ENCODE data around the gene CADM4. TPM values are rescaled to one million over a fixed set of nuclear protein-coding genes. Genes with fewer than 3 reads are reported as not detected.

CADM4 gene
- total RNA-seq, 1 donor from 2014 or later = 0.39 TPM

DNA sequence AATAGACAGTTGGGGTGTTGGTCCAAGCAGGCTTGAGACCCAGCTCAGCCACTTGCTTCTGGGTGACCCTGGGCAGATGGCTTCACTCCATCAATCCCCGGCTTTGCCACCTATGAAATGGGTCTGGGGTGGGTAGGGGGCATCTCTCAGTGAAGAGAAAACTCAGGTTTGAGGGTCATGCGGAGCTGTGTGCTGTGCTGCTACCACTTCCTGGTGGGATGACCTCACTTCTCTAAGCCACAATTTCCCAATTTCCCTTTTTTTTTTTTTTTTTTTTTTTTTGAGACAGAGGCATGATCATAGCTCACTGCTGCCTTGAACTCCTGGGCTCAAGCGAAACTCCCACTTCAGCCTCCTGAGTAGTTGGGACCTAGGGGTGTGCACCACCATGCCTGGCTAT lies 34.9 kb upstream of the CADM4 start:
- Mint-ChIP-seq H3K4me3 (ENCODE audit: low read depth) (no peak overlapping the region), H3K9me3 (no peaks in the 10 kb centered on the region), H3K36me3 (ENCODE audit: low read depth) (no peaks in the 10 kb centered on the region), H3K27me3 (ENCODE audit: low read depth) (peaks cover 9% of the 10 kb centered on the region), H3K27ac (no peak overlapping the region), H3K4me1 (ENCODE audit: low read depth) (peaks cover 19% of the 10 kb centered on the region)
- intact Hi-C loops (cut with micrococcal nuclease) = no loop called here
- DNase-seq (ENCODE audit: low spot score) = no peak

DNA sequence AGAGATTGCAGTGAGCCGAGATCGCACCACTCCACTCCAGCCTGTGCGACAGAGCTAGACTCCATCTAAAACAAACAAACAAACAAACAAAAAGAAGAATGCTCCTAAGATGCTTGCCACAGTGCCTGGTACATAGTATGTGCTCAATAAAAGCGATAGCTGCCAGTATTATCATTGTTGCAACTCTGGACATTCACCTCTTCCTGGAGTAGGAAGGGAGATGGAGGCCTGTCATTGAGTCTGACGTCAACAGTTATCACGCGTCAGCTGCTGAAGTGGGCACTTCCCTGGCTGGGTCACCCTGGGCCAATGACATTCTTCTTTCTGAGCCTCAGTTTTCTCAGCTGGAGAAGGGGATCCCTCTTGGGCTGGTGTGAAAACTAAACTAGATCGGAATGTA lies 34.5 kb upstream of the CADM4 start:
- Mint-ChIP-seq H3K9me3 (no peaks in the 10 kb centered on the region), H3K27ac (no peak overlapping the region), H3K36me3 (ENCODE audit: low read depth) (no peaks in the 10 kb centered on the region), H3K4me1 (ENCODE audit: low read depth) (peaks cover 19% of the 10 kb centered on the region), H3K4me3 (ENCODE audit: low read depth) (no peak overlapping the region), H3K27me3 (ENCODE audit: low read depth) (peaks cover 9% of the 10 kb centered on the region)
- intact Hi-C loops (cut with micrococcal nuclease) = no loop called here
- no peak for DNase-seq (ENCODE audit: low spot score)

DNA sequence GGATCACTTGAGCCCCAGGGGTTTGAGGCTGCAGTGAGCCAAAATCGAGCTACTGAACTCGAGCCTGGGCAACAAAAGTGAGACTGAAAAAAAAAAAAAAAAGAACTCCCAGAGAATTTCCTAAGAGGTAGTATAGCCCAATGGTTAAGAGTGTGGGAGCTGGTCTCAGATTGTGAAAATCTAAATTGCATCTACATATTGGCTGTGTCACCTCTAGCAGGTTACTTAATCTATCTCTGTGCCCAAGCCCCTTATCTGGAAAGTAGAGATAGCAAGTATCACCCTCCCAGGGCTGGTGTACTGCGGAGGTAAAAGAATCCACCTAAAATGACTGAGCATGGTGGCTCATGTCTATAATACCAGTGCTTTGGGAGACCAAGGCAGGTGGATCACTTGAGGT lies 34.0 kb upstream of the CADM4 start:
- no peak for DNase-seq (ENCODE audit: low spot score)
- no peak overlapping the region for H3K27ac Mint-ChIP-seq
- H3K9me3 Mint-ChIP-seq = no peaks in the 10 kb centered on the region
- intact Hi-C loops (cut with micrococcal nuclease) = no loop called here
- no peaks in the 10 kb centered on the region for H3K36me3 Mint-ChIP-seq (ENCODE audit: low read depth)
- peaks cover 9% of the 10 kb centered on the region for H3K27me3 Mint-ChIP-seq (ENCODE audit: low read depth)
- no peak overlapping the region for H3K4me3 Mint-ChIP-seq (ENCODE audit: low read depth)
- peaks cover 19% of the 10 kb centered on the region for H3K4me1 Mint-ChIP-seq (ENCODE audit: low read depth)

DNA sequence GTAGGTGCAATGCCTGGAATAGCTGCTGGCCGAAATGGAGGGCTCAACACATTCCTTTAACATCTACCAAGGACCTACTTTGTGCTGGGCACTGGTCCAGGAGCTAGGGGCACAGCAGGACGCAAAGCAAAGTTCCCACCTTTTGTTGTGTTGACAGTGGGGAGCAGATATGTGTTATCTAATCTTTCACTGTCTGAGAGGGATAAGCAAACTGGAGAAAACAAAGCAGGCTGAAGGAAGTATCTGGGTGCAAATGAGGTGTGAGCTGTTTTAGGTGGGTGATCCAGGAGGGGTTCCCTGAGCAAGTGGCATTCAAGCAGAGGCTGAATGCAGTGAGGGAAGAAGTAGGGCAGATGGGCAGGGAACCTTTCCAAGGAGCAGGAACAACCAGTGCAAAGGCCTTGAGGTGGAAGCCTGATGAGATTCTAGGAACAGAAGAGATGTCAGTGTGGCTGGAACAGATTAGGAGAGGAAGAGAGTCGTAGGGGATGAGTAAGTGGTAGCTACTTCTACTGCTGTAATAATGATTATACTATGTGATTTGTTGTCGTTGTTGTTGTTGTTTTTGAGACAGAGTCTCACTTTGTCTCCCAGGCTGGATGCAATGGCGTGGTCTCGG lies 32.5 kb upstream of the CADM4 start:
- intact Hi-C loops (cut with micrococcal nuclease) = no loop called here
- DNase-seq (ENCODE audit: low spot score) = no peak
- Mint-ChIP-seq H3K9me3 (no peaks in the 10 kb centered on the region), H3K4me1 (ENCODE audit: low read depth) (peaks cover 26% of the 10 kb centered on the region), H3K4me3 (ENCODE audit: low read depth) (no peak overlapping the region), H3K27me3 (ENCODE audit: low read depth) (peaks cover 9% of the 10 kb centered on the region), H3K36me3 (ENCODE audit: low read depth) (peaks cover 12% of the 10 kb centered on the region), H3K27ac (no peak overlapping the region)

DNA sequence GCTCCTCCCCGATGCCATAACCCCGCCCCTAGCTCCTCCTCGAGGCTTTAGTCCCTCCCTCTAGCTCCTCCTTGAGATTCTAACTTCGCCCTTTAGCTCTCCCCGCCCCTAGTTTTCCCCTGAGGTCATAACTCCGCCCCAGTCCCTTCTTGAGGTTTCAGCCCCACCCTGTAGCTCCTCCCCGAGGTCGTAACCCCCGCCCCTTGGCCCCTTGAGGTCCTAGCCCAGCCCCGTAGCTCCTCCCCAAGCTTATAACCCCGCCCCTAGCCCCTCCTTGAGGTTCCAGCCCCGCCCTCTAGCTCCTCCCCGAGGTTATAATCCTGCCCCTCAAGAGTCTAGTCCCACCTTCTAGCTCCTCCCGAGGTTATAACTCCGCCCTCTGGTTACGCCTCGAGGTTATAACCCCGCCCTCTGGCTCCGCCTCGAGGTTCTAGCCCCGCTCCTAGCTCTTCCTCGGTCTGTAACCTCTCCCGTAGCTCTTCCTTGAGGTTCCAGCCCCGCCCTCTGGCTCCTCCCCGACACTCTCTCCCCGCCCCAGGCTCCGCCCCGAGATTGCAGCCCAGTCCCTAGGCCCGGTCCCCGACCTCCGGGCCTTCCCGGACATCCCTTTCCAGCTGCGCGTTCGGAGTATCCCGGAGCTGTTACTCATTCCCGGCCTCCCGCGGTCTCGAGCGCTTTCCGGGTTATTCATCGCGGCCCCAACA lies 28.9 kb upstream of the CADM4 start:
- peak overlapping the region; percentile 74 for H3K27ac Mint-ChIP-seq
- peaks cover 30% of the 10 kb centered on the region for H3K4me1 Mint-ChIP-seq (ENCODE audit: low read depth)
- peaks cover 35% of the 10 kb centered on the region for H3K36me3 Mint-ChIP-seq (ENCODE audit: low read depth)

DNA sequence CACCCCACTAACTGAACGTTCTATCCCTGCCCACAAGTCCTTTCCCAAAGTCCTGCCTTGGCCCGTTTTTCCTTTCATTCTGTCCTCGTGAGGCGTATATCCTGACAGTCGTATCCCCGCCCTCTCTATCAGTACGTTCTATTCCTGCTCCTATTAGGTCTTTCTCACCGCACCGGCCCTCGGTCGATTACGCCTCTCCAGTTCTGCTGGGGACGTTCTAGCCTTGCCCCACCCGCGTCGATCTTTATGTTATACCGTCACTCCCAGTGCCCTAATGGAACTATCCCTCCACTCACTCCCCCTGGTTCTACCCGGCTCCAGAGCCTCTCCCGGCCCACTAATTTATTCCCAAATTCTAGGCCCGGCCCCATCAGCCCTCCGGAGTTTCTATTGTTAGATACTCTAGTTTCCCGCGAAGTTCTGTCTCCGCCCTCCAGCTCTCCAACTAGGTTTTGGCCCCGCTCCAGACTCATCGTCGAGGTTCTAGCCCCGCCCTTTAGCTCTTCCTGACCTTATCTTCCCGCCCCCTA lies 28.3 kb upstream of the CADM4 start:
- peaks cover 9% of the 10 kb centered on the region for H3K27me3 Mint-ChIP-seq (ENCODE audit: low read depth)
- peak overlapping the region; percentile 89 for H3K4me3 Mint-ChIP-seq (ENCODE audit: low read depth)
- no peaks in the 10 kb centered on the region for H3K9me3 Mint-ChIP-seq
- no peak for DNase-seq (ENCODE audit: low spot score)
- peaks cover 30% of the 10 kb centered on the region for H3K4me1 Mint-ChIP-seq (ENCODE audit: low read depth)
- H3K36me3 Mint-ChIP-seq (ENCODE audit: low read depth) = peaks cover 39% of the 10 kb centered on the region
- intact Hi-C loops (cut with micrococcal nuclease) = loop anchor here (1.0 to 2.0 kb wide), 6 partner anchors 33 to 141 kb away; partner anchors contain the start of genes ETHE1, IRGQ, SMG9 and ZNF576
- H3K27ac Mint-ChIP-seq = peak overlapping the region; percentile 74

More for the DNA sequence above, 28.9 kb upstream of the CADM4 start:
- Mint-ChIP-seq H3K9me3 (no peaks in the 10 kb centered on the region), H3K4me3 (ENCODE audit: low read depth) (peak overlapping the region; percentile 89), H3K27me3 (ENCODE audit: low read depth) (peaks cover 9% of the 10 kb centered on the region)
- intact Hi-C loops (cut with micrococcal nuclease) = loop anchor here (1.0 to 2.0 kb wide), 6 partner anchors 32 to 142 kb away; partner anchors contain the start of genes ETHE1, IRGQ, SMG9 and ZNF576
- peak; percentile 94 for DNase-seq (ENCODE audit: low spot score)

DNA sequence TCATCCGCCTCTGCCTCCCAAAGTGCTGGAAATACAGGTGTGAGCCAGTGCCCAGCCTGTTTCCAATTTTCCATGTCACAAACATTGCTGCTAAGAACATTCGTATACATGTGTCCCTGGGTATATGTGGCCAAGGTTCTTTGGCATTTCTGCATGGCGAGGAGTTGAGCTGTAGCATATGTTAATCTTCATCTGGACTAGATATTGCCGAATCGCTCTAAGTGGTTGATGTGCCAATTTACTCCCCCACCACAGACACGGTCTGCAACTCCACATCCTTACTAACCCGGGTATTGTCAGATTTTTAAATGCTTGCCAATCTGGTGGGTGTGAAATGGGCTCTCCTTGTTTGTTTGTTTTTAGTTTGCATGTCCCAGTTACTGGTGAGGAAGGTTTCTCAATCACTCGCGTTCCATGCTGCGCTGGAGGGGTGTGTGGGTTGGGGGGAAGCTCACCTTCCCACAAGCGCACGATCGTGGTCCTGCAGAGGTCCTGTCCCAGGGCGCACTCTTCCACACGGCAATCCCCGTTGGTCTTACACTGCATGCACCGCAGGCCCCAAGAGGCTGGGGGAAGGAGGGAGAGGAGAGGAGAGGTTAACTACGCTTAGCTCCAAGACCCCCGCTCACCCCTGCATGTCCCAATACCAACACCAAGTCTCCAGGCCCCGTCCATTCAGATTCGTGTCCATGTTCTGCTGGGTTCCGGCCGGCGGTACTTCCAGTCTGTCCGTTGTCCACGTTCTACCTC lies 27.7 kb upstream of the CADM4 start:
- no peak for DNase-seq (ENCODE audit: low spot score)
- intact Hi-C loops (cut with micrococcal nuclease) = no loop called here
- Mint-ChIP-seq H3K4me3 (ENCODE audit: low read depth) (peak overlapping the region; percentile 89), H3K9me3 (no peaks in the 10 kb centered on the region), H3K27me3 (ENCODE audit: low read depth) (peaks cover 8% of the 10 kb centered on the region), H3K27ac (no peak overlapping the region), H3K4me1 (ENCODE audit: low read depth) (peaks cover 30% of the 10 kb centered on the region), H3K36me3 (ENCODE audit: low read depth) (peaks cover 45% of the 10 kb centered on the region)

DNA sequence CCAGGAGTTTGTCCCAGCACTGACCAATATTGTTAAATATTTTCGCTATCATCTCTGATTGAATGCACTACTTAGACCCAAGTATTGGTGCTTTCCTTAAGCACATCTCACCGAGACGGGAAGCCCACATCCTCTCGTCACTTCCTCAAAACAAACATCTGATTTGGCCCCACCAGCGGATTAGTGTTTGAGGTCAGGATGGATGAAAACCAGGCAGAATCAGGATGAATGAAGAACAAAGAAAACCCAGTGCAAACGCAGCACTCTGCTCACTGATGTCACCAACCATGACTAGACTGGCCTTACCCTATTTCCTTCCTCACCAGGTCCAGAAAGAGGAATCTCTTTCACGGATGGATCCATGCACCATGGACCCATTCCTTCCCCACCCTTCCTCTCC lies 24.4 kb upstream of the CADM4 start:
- Mint-ChIP-seq H3K4me3 (ENCODE audit: low read depth) (peak overlapping the region; percentile 4), H3K27ac (peak overlapping the region; percentile 18), H3K9me3 (no peaks in the 10 kb centered on the region), H3K36me3 (ENCODE audit: low read depth) (peaks cover 64% of the 10 kb centered on the region), H3K27me3 (ENCODE audit: low read depth) (no peaks in the 10 kb centered on the region), H3K4me1 (ENCODE audit: low read depth) (peaks cover 20% of the 10 kb centered on the region)
- intact Hi-C loops (cut with micrococcal nuclease) = no loop called here
- peak; percentile 21 for DNase-seq (ENCODE audit: low spot score)

DNA sequence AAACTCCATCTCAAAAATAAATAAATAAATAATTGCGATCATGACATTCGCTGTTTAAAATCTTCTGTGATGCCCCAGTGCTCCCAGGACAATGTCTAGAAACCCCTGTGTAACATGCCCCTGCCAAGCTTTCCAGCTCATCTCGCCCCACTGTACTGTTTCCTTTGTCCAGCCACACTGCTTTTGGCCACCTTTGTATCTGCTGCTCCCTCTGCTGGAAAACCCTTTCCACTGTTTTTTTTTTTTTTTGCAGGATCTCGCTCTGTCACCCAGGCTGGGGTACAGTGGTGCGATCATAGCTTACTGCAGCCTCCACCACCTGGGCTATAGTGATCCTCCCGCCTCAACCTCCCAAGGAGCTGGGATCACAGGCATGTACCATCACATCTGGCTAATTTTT lies 22.8 kb upstream of the CADM4 start:
- Mint-ChIP-seq H3K27me3 (ENCODE audit: low read depth) (no peaks in the 10 kb centered on the region), H3K4me1 (ENCODE audit: low read depth) (peaks cover 15% of the 10 kb centered on the region), H3K36me3 (ENCODE audit: low read depth) (peaks cover 65% of the 10 kb centered on the region), H3K27ac (no peak overlapping the region), H3K9me3 (peaks cover 5% of the 10 kb centered on the region), H3K4me3 (ENCODE audit: low read depth) (no peak overlapping the region)
- intact Hi-C loops (cut with micrococcal nuclease) = no loop called here
- DNase-seq (ENCODE audit: low spot score) = no peak

DNA sequence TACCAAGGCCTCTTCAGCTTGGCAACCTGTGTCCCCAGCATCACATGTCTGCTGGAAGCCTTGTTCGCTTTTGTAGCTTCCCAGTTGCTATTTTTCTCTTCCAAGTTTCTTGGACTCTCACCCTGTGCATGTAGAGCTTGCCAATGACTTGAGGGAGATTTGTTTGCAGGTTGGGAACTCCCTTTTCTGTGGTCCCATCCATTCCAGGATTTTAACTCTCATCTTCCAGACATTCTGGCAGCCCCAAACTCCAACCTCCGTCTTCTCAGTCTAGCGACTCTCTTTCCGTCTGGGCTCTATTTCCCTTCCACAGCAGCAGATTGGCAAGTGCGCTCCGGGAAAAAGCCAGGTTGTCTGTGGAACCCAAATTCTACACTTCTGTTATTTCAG lies 21.3 kb upstream of the CADM4 start:
- Mint-ChIP-seq H3K4me1 (ENCODE audit: low read depth) (peaks cover 13% of the 10 kb centered on the region), H3K27ac (no peak overlapping the region), H3K4me3 (ENCODE audit: low read depth) (no peak overlapping the region), H3K9me3 (peaks cover 5% of the 10 kb centered on the region), H3K27me3 (ENCODE audit: low read depth) (no peaks in the 10 kb centered on the region), H3K36me3 (ENCODE audit: low read depth) (peaks cover 65% of the 10 kb centered on the region)
- no peak for DNase-seq (ENCODE audit: low spot score)
- intact Hi-C loops (cut with micrococcal nuclease) = no loop called here

DNA sequence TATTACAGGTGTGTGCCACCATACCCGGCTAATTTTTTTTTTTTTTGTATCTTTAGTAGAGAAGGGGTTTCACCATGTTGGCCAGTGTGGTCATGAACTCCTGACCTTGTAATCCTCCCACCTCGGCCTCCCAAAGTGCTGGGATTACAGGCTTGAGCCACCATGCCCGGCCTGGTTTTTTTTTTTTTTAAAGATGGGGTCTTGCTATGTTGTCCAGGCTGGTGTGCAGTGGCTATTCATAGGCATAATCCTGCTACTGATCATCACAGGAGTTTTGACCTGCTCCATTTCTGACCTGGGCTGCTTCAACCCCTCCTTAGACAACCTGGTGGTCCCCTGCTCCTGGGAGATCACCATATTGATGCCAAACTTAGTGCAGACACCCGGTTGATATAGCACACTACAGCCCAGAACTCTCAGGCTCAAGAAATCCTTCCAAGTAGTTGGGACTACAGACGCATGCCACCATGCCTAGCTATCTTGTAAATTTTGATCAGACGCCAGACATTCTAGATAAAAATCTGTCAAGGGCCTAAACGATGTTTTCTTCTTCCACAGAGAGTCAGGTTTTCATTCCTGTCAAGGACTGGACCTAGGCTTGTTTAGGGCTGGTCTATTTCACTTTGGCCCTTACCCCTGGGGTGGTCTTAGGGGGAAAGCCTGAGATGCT lies 20.8 kb upstream of the CADM4 start:
- Mint-ChIP-seq H3K27ac (no peak overlapping the region), H3K9me3 (peaks cover 5% of the 10 kb centered on the region), H3K27me3 (ENCODE audit: low read depth) (no peaks in the 10 kb centered on the region), H3K4me1 (ENCODE audit: low read depth) (peaks cover 13% of the 10 kb centered on the region), H3K4me3 (ENCODE audit: low read depth) (no peak overlapping the region), H3K36me3 (ENCODE audit: low read depth) (peaks cover 70% of the 10 kb centered on the region)
- intact Hi-C loops (cut with micrococcal nuclease) = no loop called here
- no peak for DNase-seq (ENCODE audit: low spot score)

DNA sequence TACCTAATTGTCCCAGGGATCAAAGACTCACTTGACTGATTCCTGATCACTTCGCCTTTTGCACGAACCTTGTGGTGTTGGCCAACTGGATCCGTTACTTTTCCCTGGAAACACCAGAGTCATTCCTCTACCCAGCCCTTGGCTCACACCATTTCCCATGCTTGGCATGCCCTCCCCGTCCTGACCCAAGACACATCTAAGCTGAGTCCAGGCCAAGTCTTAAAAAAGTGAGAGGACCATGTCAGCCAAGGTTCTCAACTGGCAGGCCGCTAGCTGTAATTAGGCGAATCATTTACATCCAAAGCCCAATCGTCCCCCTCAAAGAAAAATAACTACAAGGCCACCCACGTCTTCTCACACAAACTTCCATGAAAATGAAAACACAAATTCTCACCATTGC lies 18.8 kb upstream of the CADM4 start:
- Mint-ChIP-seq H3K4me1 (ENCODE audit: low read depth) (no peaks in the 10 kb centered on the region), H3K36me3 (ENCODE audit: low read depth) (peaks cover 69% of the 10 kb centered on the region), H3K4me3 (ENCODE audit: low read depth) (no peak overlapping the region), H3K27me3 (ENCODE audit: low read depth) (no peaks in the 10 kb centered on the region), H3K9me3 (peaks cover 5% of the 10 kb centered on the region), H3K27ac (no peak overlapping the region)
- intact Hi-C loops (cut with micrococcal nuclease) = no loop called here
- DNase-seq (ENCODE audit: low spot score) = no peak
